AG04450 (cell line): ENCODE measurements around the gene SLC7A11. TPM values are rescaled to one million over a fixed set of nuclear protein-coding genes. Genes with fewer than 3 reads are reported as not detected.

Experiments
- CTCF ChIA-PET: fragments of 300-600, 350-600 bp; formaldehyde crosslinking; extraction: SDS; loops from one replicate; lab custom pipeline; 2022; ENCODE audit warnings: antibody characterized with exemption, inconsistent platforms; lab: Charles Lee
- POLR2A ChIA-PET: fragments of 350-600 bp; formaldehyde crosslinking; extraction: SDS; loops from one replicate; lab custom pipeline; 2021; ENCODE audit warnings: antibody characterized with exemption, inconsistent platforms; lab: Yijun Ruan, JAX
- DNase-seq: peaks from one replicate; pipeline ENCODE4 v3.0.0-alpha.2; 2011; ENCODE audit warnings: low read depth, low spot score
- H3K27ac ChIP-seq: one replicate; pipeline ENCODE4 v1.5.1; 2012; ENCODE audit warnings: low read depth, low read length, control low read depth
- H3K27me3 ChIP-seq: one replicate; pipeline ENCODE4 v1.6.0; 2012; ENCODE audit warnings: low read length; ENCODE audit not compliant: control insufficient read depth, insufficient read depth
- H3K4me3 ChIP-seq: 2 replicates; pipeline ENCODE4 v1.5.1; 2011; ENCODE audit warnings: mild to moderate bottlenecking, low read depth, low read length, control low read depth
- H3K9me3 ChIP-seq: 2 replicates; pipeline ENCODE4 v1.5.1; 2012; ENCODE audit warnings: low read length; ENCODE audit not compliant: control insufficient read depth, insufficient read depth
- CTCF ChIP-seq: IDR thresholded peaks from 2 replicates; pipeline ENCODE4 v1.5.1; 2011; ENCODE audit warnings: low read depth, low read length, control low read depth, inconsistent platforms
- polyA plus RNA-seq: library from polyadenylated mRNA; depleted of rRNA; stranded (reverse); fragments of >200 nt; gene quantifications from 2 replicates; pipeline ENCODE4 v1.2.3, GENCODE V29; 2011

Gene SLC7A11
- polyA plus RNA-seq, 1 experiment: 80.5 TPM

- DNase-seq: no peak
- no peak overlapping the region for H3K27ac ChIP-seq
- no peak overlapping the region for H3K4me3 ChIP-seq
- no peaks in the 10 kb centered on the region for H3K9me3 ChIP-seq
- no peaks in the 10 kb centered on the region for H3K27me3 ChIP-seq
- POLR2A ChIA-PET: no interaction called here
- CTCF ChIA-PET: no interaction called here
- TF ChIP-seq CTCF: no peak
Observed at GRCh38 chr4:138196153-138196552, 46.0 kb downstream of the SLC7A11 start.

DNA sequence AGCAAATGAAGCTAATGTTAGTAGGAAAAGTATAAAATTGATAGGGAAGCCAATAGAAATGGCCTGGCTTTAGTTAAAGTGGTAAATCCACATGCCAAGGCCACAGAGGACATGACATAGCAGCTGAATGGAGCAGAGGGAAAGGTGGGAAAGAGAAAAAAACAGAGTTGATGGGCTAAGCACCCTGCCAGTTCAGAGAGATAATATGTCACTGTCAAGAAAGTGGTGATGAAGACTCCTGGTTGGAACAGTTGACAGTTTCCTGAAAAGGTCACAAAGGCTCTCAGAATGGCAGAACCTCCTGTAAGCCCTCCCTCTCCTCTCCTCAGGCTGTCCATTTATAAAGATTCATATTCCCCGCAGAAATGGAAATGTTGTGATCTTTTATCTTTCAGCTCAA lies 48.2 kb downstream of the SLC7A11 start:
- no peak overlapping the region for H3K27ac ChIP-seq
- H3K4me3 ChIP-seq: no peak overlapping the region
- H3K9me3 ChIP-seq: no peaks in the 10 kb centered on the region
- no peaks in the 10 kb centered on the region for H3K27me3 ChIP-seq
- ChIA-PET POLR2A (interaction anchor here (0.5 kb wide), 1 partner anchor 39 kb away, joined by 4 read pairs; no protein-coding TSS in a partner anchor), CTCF (no interaction called here)
- DNase-seq: no peak
- no peak for TF ChIP-seq CTCF

GRCh38 chr4:138192113-138192512 lies 50.0 kb downstream of the SLC7A11 start:
- Histone ChIP-seq H3K27me3 (no peaks in the 10 kb centered on the region), H3K9me3 (no peaks in the 10 kb centered on the region), H3K27ac (no peak overlapping the region), H3K4me3 (no peak overlapping the region)
- ChIA-PET CTCF (interaction anchor here (1.0 to 1.9 kb wide), 3 partner anchors 302 to 679 kb away, joined by 3 to 4 read pairs (median 3); no protein-coding TSS in a partner anchor), POLR2A (no interaction called here)
- TF ChIP-seq CTCF: no peak
- DNase-seq: no peak

DNA sequence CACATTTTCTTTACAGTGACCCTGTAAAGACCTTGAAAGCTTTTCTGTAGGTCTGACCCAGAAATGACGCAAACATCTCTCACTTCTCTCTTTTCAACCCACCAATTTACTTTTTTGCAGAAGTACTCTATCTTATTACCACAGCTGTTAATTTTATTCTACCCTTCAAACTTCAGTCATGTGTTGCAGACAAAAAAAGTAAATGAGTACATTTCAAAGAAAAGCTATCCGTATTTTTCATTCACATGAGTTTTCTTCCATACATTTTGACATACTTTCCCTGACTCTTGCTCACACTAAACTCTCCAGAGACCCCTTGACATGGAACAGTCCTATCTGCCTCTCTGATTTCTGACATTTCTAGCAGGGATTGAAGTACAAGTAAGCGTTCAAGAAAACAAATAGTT lies 51.7 kb downstream of the SLC7A11 start:
- TF ChIP-seq CTCF: no peak
- no peak overlapping the region for H3K4me3 ChIP-seq
- H3K27ac ChIP-seq: no peak overlapping the region
- DNase-seq: no peak
- ChIA-PET CTCF (interaction anchor here (1.0 to 1.3 kb wide), 2 partner anchors 490 to 491 kb away, joined by 3 to 6 read pairs; no protein-coding TSS in a partner anchor), POLR2A (no interaction called here)
- H3K9me3 ChIP-seq: no peaks in the 10 kb centered on the region
- H3K27me3 ChIP-seq: no peaks in the 10 kb centered on the region

DNA sequence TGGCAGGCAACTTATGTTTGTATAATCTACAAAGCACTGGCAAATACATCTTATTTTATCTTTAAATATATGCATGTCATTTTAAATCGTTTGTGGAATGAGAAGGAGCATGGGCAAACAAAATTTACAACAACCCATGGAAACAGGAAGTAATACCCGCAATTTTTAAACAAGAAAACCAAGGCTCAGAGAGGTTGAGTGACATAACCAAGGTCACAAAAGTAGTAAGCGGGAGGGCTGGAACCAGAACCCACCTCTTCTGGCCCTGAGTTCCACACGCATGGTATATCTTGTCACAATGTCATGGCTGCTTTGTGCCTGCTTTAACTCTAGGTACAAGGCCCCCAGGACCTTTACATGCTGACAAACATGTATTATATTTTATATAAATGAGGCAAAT lies 52.9 kb downstream of the SLC7A11 start:
- TF ChIP-seq CTCF: no peak
- H3K27ac ChIP-seq: no peak overlapping the region
- ChIA-PET CTCF (interaction anchor here (0.7 to 2.6 kb wide), 4 partner anchors 99 to 682 kb away, joined by 3 to 15 read pairs (median 8); no protein-coding TSS in a partner anchor), POLR2A (no interaction called here)
- H3K9me3 ChIP-seq: no peaks in the 10 kb centered on the region
- H3K4me3 ChIP-seq: no peak overlapping the region
- H3K27me3 ChIP-seq: no peaks in the 10 kb centered on the region
- no peak for DNase-seq
